Measurements from ENCODE around the gene IFITM10. TPM values are rescaled to one million over a fixed set of nuclear protein-coding genes. Genes with fewer than 3 reads are reported as not detected.
"Not testable (repeated sequence)": the region's sequence is repeated elsewhere in the genome, so short reads cannot be mapped to it uniquely, and the experiment has no call there.

Gene IFITM10
- total and polyA plus RNA-seq, 2 donors (not counting 1 experiment from before 2014, with no cell fraction given): 0.09 to 1.7 TPM

- H3K9ac ChIP-seq (ENCODE audit: low read length); ATAC-seq (ENCODE audit: low read depth): not testable (repeated sequence)
Observed at GRCh38 chr11:1684886-1685874, 65.2 kb downstream of the IFITM10 start.

GRCh38 chr11:1683904-1684572 lies 66.4 kb downstream of the IFITM10 start:
- no CpG with 5 or more reads among the region's 24 CpGs for WGBS (ENCODE audit: insufficient coverage)
- H3K4me3 Mint-ChIP-seq; intact Hi-C loops (cut with micrococcal nuclease); H3K4me1 Mint-ChIP-seq; H3K4me1 ChIP-seq (ENCODE audit: control insufficient read depth in 2 of 2, insufficient read depth in 2 of 2, low read length in 2 of 2); H3K9me3 ChIP-seq (ENCODE audit: control extremely low read depth in 1 of 3, control insufficient read depth in 2 of 3, insufficient read depth in 1 of 3, low read length in 2 of 3); H3K9ac ChIP-seq (ENCODE audit: low read length); H3K27me3 ChIP-seq (replicated peaks in 1 of 4; ENCODE audit: control extremely low read depth in 1 of 4, control insufficient read depth in 3 of 4, insufficient read depth in 4 of 4, low read length in 3 of 4); H3K27ac ChIP-seq (ENCODE audit: low read length in 2 of 2); CTCF ChIA-PET; ATAC-seq (ENCODE audit: low read depth); H3K27ac Mint-ChIP-seq; H3K27me3 Mint-ChIP-seq; H2AFZ ChIP-seq (ENCODE audit: insufficient read depth, low read depth, low read length, poor library complexity, severe bottlenecking); H3K4me3 ChIP-seq (ENCODE audit: control extremely low read depth in 1 of 5, extremely low read depth in 1 of 5, insufficient read depth in 1 of 5, low read depth in 2 of 5, low read length in 4 of 5); DNase-seq; POLR2A ChIA-PET; H3K4me2 ChIP-seq (replicated peaks; ENCODE audit: low read depth, low read length, poor library complexity, severe bottlenecking); H4K20me1 ChIP-seq (ENCODE audit: control insufficient read depth, insufficient read depth, low read length, poor library complexity, severe bottlenecking); H3K79me2 ChIP-seq (ENCODE audit: control insufficient read depth, insufficient read depth, low read length); H3K36me3 ChIP-seq (replicated peaks in 1 of 2; ENCODE audit: control extremely low read depth in 1 of 2, control insufficient read depth in 1 of 2, extremely low read depth in 1 of 2, insufficient read depth in 2 of 2, low read length in 1 of 2); H3K9me3 Mint-ChIP-seq (ENCODE audit: insufficient read depth): not testable (repeated sequence)

More at GRCh38 chr11:1684886-1685874, 65.2 kb downstream of the IFITM10 start:
- intact Hi-C loops (cut with micrococcal nuclease); H3K9me3 ChIP-seq (ENCODE audit: control extremely low read depth in 1 of 3, control insufficient read depth in 2 of 3, insufficient read depth in 1 of 3, low read length in 2 of 3); H3K4me1 ChIP-seq (ENCODE audit: control insufficient read depth in 2 of 2, insufficient read depth in 2 of 2, low read length in 2 of 2); H3K27ac ChIP-seq (ENCODE audit: low read length in 2 of 2); H3K4me3 ChIP-seq (ENCODE audit: control extremely low read depth in 1 of 5, extremely low read depth in 1 of 5, insufficient read depth in 1 of 5, low read depth in 2 of 5, low read length in 4 of 5); H3K27ac Mint-ChIP-seq; H3K4me2 ChIP-seq (replicated peaks; ENCODE audit: low read depth, low read length, poor library complexity, severe bottlenecking); CTCF ChIA-PET; H3K4me3 Mint-ChIP-seq; H4K20me1 ChIP-seq (ENCODE audit: control insufficient read depth, insufficient read depth, low read length, poor library complexity, severe bottlenecking); POLR2A ChIA-PET; H3K9me3 Mint-ChIP-seq (ENCODE audit: insufficient read depth); H3K4me1 Mint-ChIP-seq; H3K36me3 ChIP-seq (replicated peaks in 1 of 2; ENCODE audit: control extremely low read depth in 1 of 2, control insufficient read depth in 1 of 2, extremely low read depth in 1 of 2, insufficient read depth in 2 of 2, low read length in 1 of 2); H3K79me2 ChIP-seq (ENCODE audit: control insufficient read depth, insufficient read depth, low read length); H2AFZ ChIP-seq (ENCODE audit: insufficient read depth, low read depth, low read length, poor library complexity, severe bottlenecking); DNase-seq; H3K27me3 Mint-ChIP-seq: not testable (repeated sequence)
- H3K27me3 ChIP-seq (replicated peaks in 1 of 4; ENCODE audit: control extremely low read depth in 1 of 4, control insufficient read depth in 3 of 4, insufficient read depth in 4 of 4, low read length in 3 of 4): peaks cover 0 to 13% (median 0%) of the 10 kb centered on the region in 4 experiments
- WGBS (ENCODE audit: insufficient coverage): 74% methylated on average over 7 of the region's 18 CpGs

- H3K27me3 ChIP-seq (replicated peaks in 1 of 4; ENCODE audit: control extremely low read depth in 1 of 4, control insufficient read depth in 3 of 4, insufficient read depth in 4 of 4, low read length in 3 of 4); intact Hi-C loops (cut with micrococcal nuclease); ATAC-seq (ENCODE audit: low read depth); H3K4me1 ChIP-seq (ENCODE audit: control insufficient read depth in 2 of 2, insufficient read depth in 2 of 2, low read length in 2 of 2); POLR2A ChIA-PET; H3K4me3 ChIP-seq (ENCODE audit: control extremely low read depth in 1 of 5, extremely low read depth in 1 of 5, insufficient read depth in 1 of 5, low read depth in 2 of 5, low read length in 4 of 5); H3K9me3 ChIP-seq (ENCODE audit: control extremely low read depth in 1 of 3, control insufficient read depth in 2 of 3, insufficient read depth in 1 of 3, low read length in 2 of 3); H3K4me1 Mint-ChIP-seq; H3K9ac ChIP-seq (ENCODE audit: low read length); H3K36me3 ChIP-seq (replicated peaks in 1 of 2; ENCODE audit: control extremely low read depth in 1 of 2, control insufficient read depth in 1 of 2, extremely low read depth in 1 of 2, insufficient read depth in 2 of 2, low read length in 1 of 2); H3K27me3 Mint-ChIP-seq; H4K20me1 ChIP-seq (ENCODE audit: control insufficient read depth, insufficient read depth, low read length, poor library complexity, severe bottlenecking); H3K9me3 Mint-ChIP-seq (ENCODE audit: insufficient read depth); H2AFZ ChIP-seq (ENCODE audit: insufficient read depth, low read depth, low read length, poor library complexity, severe bottlenecking); H3K27ac ChIP-seq (ENCODE audit: low read length in 2 of 2); H3K79me2 ChIP-seq (ENCODE audit: control insufficient read depth, insufficient read depth, low read length); H3K27ac Mint-ChIP-seq; H3K4me3 Mint-ChIP-seq; DNase-seq; H3K4me2 ChIP-seq (replicated peaks; ENCODE audit: low read depth, low read length, poor library complexity, severe bottlenecking): not testable (repeated sequence)
- CTCF ChIA-PET: interaction anchor here (1.2 to 2.2 kb wide), 2 partner anchors 11 to 31 kb away, joined by 5 to 9 read pairs; no protein-coding TSS in a partner anchor
- 95% methylated on average over 13 of the region's 19 CpGs for WGBS (ENCODE audit: insufficient coverage)
Observed at GRCh38 chr11:1683216-1683615, 67.2 kb downstream of the IFITM10 start.

Data from B cell (primary cell).